ES-I3 (cell line): Measurements from ENCODE around the gene CDKN2AIP.
"Not testable (repeated sequence)": the region's sequence is repeated elsewhere in the genome, so short reads cannot be mapped to it uniquely, and the experiment has no call there.

Experiments
- H3K36me3 ChIP-seq: 2 replicates; pipeline ENCODE4 v1.6.1; 2013; ENCODE audit warnings: mild to moderate bottlenecking, low read length, control low read depth, moderate library complexity; ENCODE audit not compliant: insufficient read depth
- H3K4me1 ChIP-seq: 2 replicates; pipeline ENCODE4 v1.6.1; 2013; ENCODE audit warnings: mild to moderate bottlenecking, control low read depth, low read length; ENCODE audit not compliant: insufficient read depth
- H3K9ac ChIP-seq: 2 replicates; pipeline ENCODE4 v1.6.1; 2013; ENCODE audit warnings: low read depth, mild to moderate bottlenecking, low read length, moderate library complexity
- H3K9me3 ChIP-seq: 2 replicates; pipeline ENCODE4 v1.6.1; 2013; ENCODE audit warnings: mild to moderate bottlenecking, low read length, moderate library complexity; ENCODE audit not compliant: control insufficient read depth, insufficient read depth

The CDKN2AIP gene

DNA sequence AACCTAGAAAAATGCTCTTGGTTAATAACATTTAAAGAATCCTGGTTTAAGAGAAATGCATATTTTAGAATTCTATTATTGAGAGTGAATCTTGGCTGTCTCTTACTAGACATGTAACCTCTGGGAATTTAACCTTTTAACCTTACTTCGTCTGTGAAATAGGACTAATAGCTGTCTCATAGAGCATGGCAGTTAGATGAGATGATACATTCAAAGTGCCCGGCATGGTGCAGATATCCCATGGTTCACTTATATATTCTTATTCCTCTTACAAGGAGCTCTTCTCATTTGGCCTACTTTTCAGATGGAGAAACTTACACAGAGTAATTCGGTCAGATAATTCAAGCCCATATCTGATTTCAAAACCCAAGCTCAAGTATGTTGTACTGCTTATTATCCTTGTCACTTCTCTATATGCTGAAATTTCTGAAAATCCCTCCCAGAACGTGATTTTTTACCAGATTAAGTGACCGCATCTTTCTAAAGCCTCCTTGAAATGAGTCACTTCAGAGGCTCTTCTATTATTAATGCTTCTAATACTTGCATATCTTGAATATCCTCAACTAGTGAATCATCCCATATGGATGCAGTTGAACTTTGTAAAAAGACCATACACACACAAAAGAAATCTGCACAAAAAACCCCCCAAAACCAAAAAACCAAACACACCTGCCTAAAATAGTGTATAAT is 4.9 kb downstream of the CDKN2AIP start:
- H3K36me3 ChIP-seq: peaks cover 13% of the 10 kb centered on the region

GRCh38 chr4:183450108-183450507 is 5.7 kb downstream of the CDKN2AIP start:
- Histone ChIP-seq H3K9ac (no peak overlapping the region), H3K9me3 (no peaks in the 10 kb centered on the region), H3K4me1 (no peaks in the 10 kb centered on the region), H3K36me3 (peaks cover 13% of the 10 kb centered on the region)

More for the DNA sequence above, 4.9 kb downstream of the CDKN2AIP start:
- Histone ChIP-seq H3K9ac (no peak overlapping the region), H3K4me1 (no peaks in the 10 kb centered on the region), H3K9me3 (no peaks in the 10 kb centered on the region)

- H3K4me1 ChIP-seq: no peaks in the 10 kb centered on the region
- no peaks in the 10 kb centered on the region for H3K9me3 ChIP-seq
- H3K9ac ChIP-seq: no peak overlapping the region
- H3K36me3 ChIP-seq: no peaks in the 10 kb centered on the region
Observed at GRCh38 chr4:183455431-183456195, 11.2 kb downstream of the CDKN2AIP start.

DNA sequence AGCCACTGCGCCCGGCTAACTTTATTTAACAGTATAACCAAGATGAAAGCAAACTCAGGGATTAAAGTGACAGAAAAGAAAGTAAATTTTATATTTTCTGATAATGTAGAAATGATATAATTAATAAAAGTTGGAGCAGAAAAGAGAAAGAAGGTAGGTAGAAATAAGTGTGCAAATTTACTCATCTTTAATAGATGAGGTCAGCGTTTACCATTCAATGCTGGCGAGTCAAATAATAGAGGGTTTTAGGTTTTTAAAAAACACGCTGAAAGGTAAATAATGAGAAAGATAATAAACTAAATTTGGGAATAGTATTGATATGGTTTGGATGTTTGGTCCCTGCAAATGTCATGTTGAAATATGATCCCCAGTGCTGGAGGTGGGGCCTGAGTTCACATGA is 13.6 kb downstream of the CDKN2AIP start:
- H3K9ac ChIP-seq: no peak overlapping the region
- no peaks in the 10 kb centered on the region for H3K4me1 ChIP-seq
- H3K36me3 ChIP-seq: no peaks in the 10 kb centered on the region
- no peaks in the 10 kb centered on the region for H3K9me3 ChIP-seq

GRCh38 chr4:183463903-183464619 is 19.6 kb downstream of the CDKN2AIP start:
- not testable (repeated sequence) for H3K9me3 ChIP-seq, H3K9ac ChIP-seq, H3K36me3 ChIP-seq, H3K4me1 ChIP-seq

DNA sequence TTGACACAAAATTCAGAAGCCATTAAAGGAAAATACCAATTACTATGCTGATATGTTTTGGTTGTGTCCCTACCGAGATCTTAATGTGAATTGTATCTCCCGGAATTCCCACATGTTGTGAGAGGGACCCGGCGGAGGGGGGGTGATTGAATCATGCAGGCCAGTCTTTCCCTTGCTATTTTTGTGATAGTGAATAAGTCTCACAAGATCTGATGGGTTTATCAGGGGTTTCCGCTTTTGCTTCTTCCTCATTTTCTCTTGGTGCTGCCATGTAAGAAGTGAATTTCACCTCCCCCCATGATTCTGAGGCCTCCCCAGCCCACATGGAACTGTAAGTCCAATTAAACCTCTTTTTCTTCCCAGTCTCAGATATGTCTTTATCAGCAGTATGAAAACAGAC is 21.4 kb downstream of the CDKN2AIP start:
- not testable (repeated sequence) for H3K36me3 ChIP-seq, H3K9me3 ChIP-seq, H3K9ac ChIP-seq, H3K4me1 ChIP-seq

- H3K36me3 ChIP-seq: no peaks in the 10 kb centered on the region
- H3K4me1 ChIP-seq: no peaks in the 10 kb centered on the region; the same call in 1 of the 2 replicates
- no peak overlapping the region for H3K9ac ChIP-seq
- no peaks in the 10 kb centered on the region for H3K9me3 ChIP-seq
Observed at GRCh38 chr4:183467246-183467645, 22.8 kb downstream of the CDKN2AIP start.

GRCh38 chr4:183468210-183469095 is 24.0 kb downstream of the CDKN2AIP start:
- H3K4me1 ChIP-seq: no peaks in the 10 kb centered on the region; the same call in 1 of the 2 replicates
- H3K9me3 ChIP-seq: no peaks in the 10 kb centered on the region
- H3K36me3 ChIP-seq: no peaks in the 10 kb centered on the region
- H3K9ac ChIP-seq: no peak overlapping the region

GRCh38 chr4:183469285-183469684 is 24.8 kb downstream of the CDKN2AIP start:
- Histone ChIP-seq H3K4me1 (no peaks in the 10 kb centered on the region; the same call in 1 of the 2 replicates), H3K36me3 (no peaks in the 10 kb centered on the region), H3K9ac (no peak overlapping the region), H3K9me3 (no peaks in the 10 kb centered on the region)

DNA sequence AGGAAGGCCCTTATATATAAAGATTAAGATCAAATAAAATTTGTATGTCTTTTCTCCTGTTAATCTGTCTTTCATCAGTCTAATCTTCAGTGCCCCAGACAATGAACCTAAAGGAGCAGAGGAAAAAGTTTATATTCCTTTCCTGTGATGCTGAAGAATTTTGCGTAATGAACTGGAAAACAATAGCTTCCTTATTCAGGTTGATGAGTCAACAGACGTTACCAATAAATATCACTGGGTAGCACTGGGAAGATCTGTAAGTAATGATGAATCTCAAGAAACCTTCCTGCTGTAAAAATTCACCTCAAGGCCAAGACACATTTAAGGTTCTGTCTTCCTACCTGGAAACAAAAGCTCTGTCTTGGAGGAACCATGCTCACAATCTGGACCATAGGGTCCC is 25.5 kb downstream of the CDKN2AIP start:
- no peaks in the 10 kb centered on the region; the same call in 1 of the 2 replicates for H3K4me1 ChIP-seq
- H3K36me3 ChIP-seq: no peaks in the 10 kb centered on the region
- no peaks in the 10 kb centered on the region for H3K9me3 ChIP-seq
- H3K9ac ChIP-seq: no peak overlapping the region

DNA sequence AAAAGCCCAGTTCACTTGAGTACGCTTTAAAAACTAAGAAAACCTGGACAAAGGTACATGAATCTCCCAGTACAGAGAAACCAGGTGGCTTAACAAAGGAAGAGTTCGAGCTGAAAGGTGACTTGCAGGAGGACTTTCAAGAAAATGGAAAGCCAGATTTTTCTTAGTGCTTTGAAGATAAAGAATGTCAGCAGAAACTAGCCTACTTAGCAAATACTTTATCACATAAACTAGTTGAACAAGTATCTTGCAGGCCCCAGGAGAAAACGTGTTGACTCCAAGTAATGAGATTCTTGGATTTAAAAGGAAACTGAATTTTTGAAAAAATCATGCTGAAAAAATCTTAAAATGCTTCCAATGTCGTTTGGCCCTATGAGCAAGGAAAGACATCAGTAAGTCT is 26.4 kb downstream of the CDKN2AIP start:
- Histone ChIP-seq H3K4me1 (no peaks in the 10 kb centered on the region; the same call in 1 of the 2 replicates), H3K36me3 (no peaks in the 10 kb centered on the region), H3K9ac (no peak overlapping the region), H3K9me3 (no peaks in the 10 kb centered on the region)

- Histone ChIP-seq H3K9ac (no peak overlapping the region; the same call in 1 of the 2 replicates), H3K9me3 (no peaks in the 10 kb centered on the region), H3K36me3 (no peaks in the 10 kb centered on the region), H3K4me1 (no peaks in the 10 kb centered on the region; the same call in 1 of the 2 replicates)
Observed at GRCh38 chr4:183471946-183472708, 27.7 kb downstream of the CDKN2AIP start.

DNA sequence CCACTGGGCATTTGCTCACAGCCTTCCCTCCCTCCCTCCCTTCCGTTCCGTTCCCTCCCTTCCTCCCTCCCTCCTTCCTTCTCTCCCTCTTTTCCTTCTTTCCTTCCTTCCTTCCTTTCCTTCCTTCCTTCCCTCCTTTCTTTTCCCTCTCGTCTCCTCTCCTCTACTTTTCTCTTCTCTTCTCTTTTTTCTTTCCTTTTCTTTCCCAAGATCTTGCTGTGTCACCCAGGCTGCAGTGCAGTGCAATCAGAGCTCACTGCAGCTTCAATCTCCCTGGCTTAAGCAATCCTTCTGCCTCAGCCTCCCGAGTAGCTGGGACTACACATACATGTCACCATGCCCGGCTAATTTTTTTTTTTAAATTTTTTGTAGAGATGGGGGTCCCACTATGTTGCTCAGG is 33.7 kb downstream of the CDKN2AIP start:
- Histone ChIP-seq H3K36me3 (no peaks in the 10 kb centered on the region; the same call in 1 of the 2 replicates), H3K9me3 (no peaks in the 10 kb centered on the region), H3K9ac (no peak overlapping the region), H3K4me1 (no peaks in the 10 kb centered on the region)
